ENCODE data around the gene SIGLEC7.

The SIGLEC7 gene

GRCh38 chr19:51097166-51097738 lies 44.8 kb upstream of the SIGLEC7 start:
- TF ChIP-seq CTCF (IDR thresholded peaks at IDR 0.05; ENCODE audit: insufficient read depth, low read length, poor library complexity, severe bottlenecking), result peak; percentile 79
- peaks cover 5% of the 10 kb centered on the region for H3K36me3 ChIP-seq (ENCODE audit: control insufficient read depth, insufficient read depth, low read length)
- H3K27me3 ChIP-seq (replicated peaks; ENCODE audit: control insufficient read depth, insufficient read depth, low read length), result no peaks in the 10 kb centered on the region
- no peak for DNase-seq (ENCODE audit: extremely low read depth, insufficient read length)
- H3K4me3 ChIP-seq (replicated peaks; ENCODE audit: low read depth, low read length), result no peak overlapping the region

GRCh38 chr19:51097796-51098195 lies 44.3 kb upstream of the SIGLEC7 start:
- no peaks in the 10 kb centered on the region for H3K27me3 ChIP-seq (replicated peaks; ENCODE audit: control insufficient read depth, insufficient read depth, low read length)
- no peak overlapping the region for H3K4me3 ChIP-seq (replicated peaks; ENCODE audit: low read depth, low read length)
- no peak for TF ChIP-seq CTCF (IDR thresholded peaks at IDR 0.05; ENCODE audit: insufficient read depth, low read length, poor library complexity, severe bottlenecking)
- peaks cover 7% of the 10 kb centered on the region for H3K36me3 ChIP-seq (ENCODE audit: control insufficient read depth, insufficient read depth, low read length)
- no peak for DNase-seq (ENCODE audit: extremely low read depth, insufficient read length)

- H3K36me3 ChIP-seq (ENCODE audit: control insufficient read depth, insufficient read depth, low read length), result peaks cover 7% of the 10 kb centered on the region
- H3K27me3 ChIP-seq (replicated peaks; ENCODE audit: control insufficient read depth, insufficient read depth, low read length), result no peaks in the 10 kb centered on the region
- no peak overlapping the region for H3K4me3 ChIP-seq (replicated peaks; ENCODE audit: low read depth, low read length)
- TF ChIP-seq CTCF (IDR thresholded peaks at IDR 0.05; ENCODE audit: insufficient read depth, low read length, poor library complexity, severe bottlenecking), result no peak
- no peak for DNase-seq (ENCODE audit: extremely low read depth, insufficient read length)
Observed at GRCh38 chr19:51098365-51099046, 43.6 kb upstream of the SIGLEC7 start.

GRCh38 chr19:51099047-51099382 lies 43.1 kb upstream of the SIGLEC7 start:
- Histone ChIP-seq H3K4me3 (replicated peaks; ENCODE audit: low read depth, low read length) (no peak overlapping the region), H3K36me3 (ENCODE audit: control insufficient read depth, insufficient read depth, low read length) (peaks cover 10% of the 10 kb centered on the region), H3K27me3 (replicated peaks; ENCODE audit: control insufficient read depth, insufficient read depth, low read length) (no peaks in the 10 kb centered on the region)
- no peak for TF ChIP-seq CTCF (IDR thresholded peaks at IDR 0.05; ENCODE audit: insufficient read depth, low read length, poor library complexity, severe bottlenecking)
- no peak for DNase-seq (ENCODE audit: extremely low read depth, insufficient read length)

GRCh38 chr19:51100601-51101000 lies 41.5 kb upstream of the SIGLEC7 start:
- no peak for TF ChIP-seq CTCF (IDR thresholded peaks at IDR 0.05; ENCODE audit: insufficient read depth, low read length, poor library complexity, severe bottlenecking)
- DNase-seq (ENCODE audit: extremely low read depth, insufficient read length), result no peak
- Histone ChIP-seq H3K4me3 (replicated peaks; ENCODE audit: low read depth, low read length) (no peak overlapping the region), H3K27me3 (replicated peaks; ENCODE audit: control insufficient read depth, insufficient read depth, low read length) (no peaks in the 10 kb centered on the region), H3K36me3 (ENCODE audit: control insufficient read depth, insufficient read depth, low read length) (peaks cover 13% of the 10 kb centered on the region)
